ENCODE measurements around the gene NCKAP5.

- no peak for TF ChIP-seq FOXP2 (optimal IDR thresholded peaks at IDR 0.05; ENCODE audit: borderline replicate concordance, extremely low read depth, extremely low read length, insufficient read depth)
- TF ChIP-seq, protein P1, sequence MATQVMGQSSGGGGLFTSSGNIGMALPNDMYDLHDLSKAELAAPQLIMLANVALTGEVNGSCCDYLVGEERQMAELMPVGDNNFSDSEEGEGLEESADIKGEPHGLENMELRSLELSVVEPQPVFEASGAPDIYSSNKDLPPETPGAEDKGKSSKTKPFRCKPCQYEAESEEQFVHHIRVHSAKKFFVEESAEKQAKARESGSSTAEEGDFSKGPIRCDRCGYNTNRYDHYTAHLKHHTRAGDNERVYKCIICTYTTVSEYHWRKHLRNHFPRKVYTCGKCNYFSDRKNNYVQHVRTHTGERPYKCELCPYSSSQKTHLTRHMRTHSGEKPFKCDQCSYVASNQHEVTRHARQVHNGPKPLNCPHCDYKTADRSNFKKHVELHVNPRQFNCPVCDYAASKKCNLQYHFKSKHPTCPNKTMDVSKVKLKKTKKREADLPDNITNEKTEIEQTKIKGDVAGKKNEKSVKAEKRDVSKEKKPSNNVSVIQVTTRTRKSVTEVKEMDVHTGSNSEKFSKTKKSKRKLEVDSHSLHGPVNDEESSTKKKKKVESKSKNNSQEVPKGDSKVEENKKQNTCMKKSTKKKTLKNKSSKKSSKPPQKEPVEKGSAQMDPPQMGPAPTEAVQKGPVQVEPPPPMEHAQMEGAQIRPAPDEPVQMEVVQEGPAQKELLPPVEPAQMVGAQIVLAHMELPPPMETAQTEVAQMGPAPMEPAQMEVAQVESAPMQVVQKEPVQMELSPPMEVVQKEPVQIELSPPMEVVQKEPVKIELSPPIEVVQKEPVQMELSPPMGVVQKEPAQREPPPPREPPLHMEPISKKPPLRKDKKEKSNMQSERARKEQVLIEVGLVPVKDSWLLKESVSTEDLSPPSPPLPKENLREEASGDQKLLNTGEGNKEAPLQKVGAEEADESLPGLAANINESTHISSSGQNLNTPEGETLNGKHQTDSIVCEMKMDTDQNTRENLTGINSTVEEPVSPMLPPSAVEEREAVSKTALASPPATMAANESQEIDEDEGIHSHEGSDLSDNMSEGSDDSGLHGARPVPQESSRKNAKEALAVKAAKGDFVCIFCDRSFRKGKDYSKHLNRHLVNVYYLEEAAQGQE (IDR thresholded peaks at IDR 0.05; ENCODE audit: insufficient read depth in 1 of 2, low read depth in 2 of 2, low read length in 2 of 2): no peak
Measured at GRCh38 chr2:132703396-132703795, 864.9 kb downstream of the NCKAP5 start.

Measured in PFSK-1 (cell line).